Prostate gland (tissue), 2 donors: Measurements from ENCODE around the gene KRCC1. TPM values are rescaled to one million over a fixed set of nuclear protein-coding genes. Genes with fewer than 3 reads are reported as not detected.

ENCODE experiments used
- DNase-seq: peaks from one replicate; pipeline ENCODE4 v3.0.0-alpha.2; 2019; ENCODE audit warnings: low spot score
- H3K27ac ChIP-seq, 2 donors: fragments of 200-600 bp; sonication (generic); 2 replicates each; pipeline ENCODE4 v1.5.1; 2017 to 2019
- H3K27me3 ChIP-seq: fragments of 200-600 bp; sonication (generic); replicated peaks from 2 replicates; pipeline ENCODE4 v1.5.1; 2019; ENCODE audit not compliant: insufficient read depth
- H3K36me3 ChIP-seq, 2 donors: fragments of 200-600 bp; sonication (generic); 1 replicate in 1 of 2; 2 replicates in 1 of 2; pipeline versions ENCODE4 v1.5.1 to v1.8.1; 2017 to 2019
- H3K4me1 ChIP-seq: fragments of 200-600 bp; sonication (generic); replicated peaks from 2 replicates; pipeline ENCODE4 v1.5.1; 2019
- H3K4me3 ChIP-seq, 2 donors: fragments of 200-600 bp; sonication (generic); 2 replicates each; pipeline ENCODE4 v1.5.1; 2017 to 2019
- H3K9me3 ChIP-seq: fragments of 200-600 bp; sonication (generic); 2 replicates; pipeline ENCODE4 v1.5.1; 2017
- CTCF ChIP-seq, 4 experiments: fragments of 200-600 bp in 2 of 4; fragments of 450-650 bp in 2 of 4; sonication (generic) in 2 of 4; IDR thresholded peaks; 1 replicate in 3 of 4; 2 replicates in 1 of 4; pipeline ENCODE4 v1.5.1; 2016 to 2019; ENCODE audit warnings: antibody characterized with exemption in 4 of 4, mild to moderate bottlenecking in 2 of 4, moderate library complexity in 2 of 4
- POLR2A ChIP-seq: fragments of 450-650 bp; IDR thresholded peaks from one replicate; pipeline ENCODE4 v1.6.1; 2016; ENCODE audit warnings: antibody characterized with exemption, mild to moderate bottlenecking
- POLR2AphosphoS5 ChIP-seq: sonication (generic); formaldehyde crosslinking; IDR thresholded peaks from one replicate; pipeline ENCODE4 v1.6.1; 2017; ENCODE audit warnings: antibody characterized with exemption
- WGBS: methylation state at CpG from one replicate; pipeline ENCODE4 v1.1.5; 2018; 5-methylcytosine and 5-hydroxymethylcytosine counted together
- intact Hi-C: fragments of 100-400 bp; cut with DNase I; formaldehyde crosslinking; loops from one replicate; pipeline ENCODE4 v1.14.2; 2022
- total RNA-seq, 2 donors: library from RNA; depleted of rRNA; stranded (reverse); fragments of >200 nt; gene quantifications; one replicate each; pipeline ENCODE4 v1.1.0, GENCODE V29; 2016

Gene KRCC1
- total RNA-seq, 2 donors from 2014 or later, result 18.7 to 36.6 TPM

- no peak for DNase-seq
- WGBS, result 93% methylated on average over 7 of the region's 7 CpGs
- peaks cover 0 to 4% of the 10 kb centered on the region in 2 donors for H3K36me3 ChIP-seq
- H3K9me3 ChIP-seq, result no peaks in the 10 kb centered on the region
- no peaks in the 10 kb centered on the region for H3K4me1 ChIP-seq
- H3K27ac ChIP-seq, result no peak overlapping the region
- H3K27me3 ChIP-seq, result no peaks in the 10 kb centered on the region
- TF ChIP-seq CTCF (IDR thresholded peaks at IDR 0.05) (no peak), POLR2A (no peak), POLR2AphosphoS5 (no peak)
- intact Hi-C loops, result no loop called here
- no peak overlapping the region for H3K4me3 ChIP-seq
These were observed 23.4 kb downstream of the KRCC1 start for GRCh38 chr2:88032070-88032702.

GRCh38 chr2:88028931-88029330, 26.7 kb downstream of the KRCC1 start:
- no peaks in the 10 kb centered on the region for H3K27me3 ChIP-seq
- TF ChIP-seq POLR2AphosphoS5 (no peak), POLR2A (no peak), CTCF (IDR thresholded peaks at IDR 0.05) (no peak)
- peaks cover 0 to 4% of the 10 kb centered on the region in 2 donors for H3K36me3 ChIP-seq
- H3K9me3 ChIP-seq, result no peaks in the 10 kb centered on the region
- no peak overlapping the region for H3K4me3 ChIP-seq
- DNase-seq, result no peak
- intact Hi-C loops, result no loop called here
- H3K27ac ChIP-seq, result no peak overlapping the region
- H3K4me1 ChIP-seq, result no peaks in the 10 kb centered on the region
- 94% methylated on average over 4 of the region's 4 CpGs for WGBS

GRCh38 chr2:88027697-88028389, 27.7 kb downstream of the KRCC1 start:
- H3K27ac ChIP-seq, result no peak overlapping the region
- peaks cover 0 to 4% of the 10 kb centered on the region in 2 donors for H3K36me3 ChIP-seq
- intact Hi-C loops, result no loop called here
- no peaks in the 10 kb centered on the region for H3K9me3 ChIP-seq
- no peak overlapping the region for H3K4me3 ChIP-seq
- H3K27me3 ChIP-seq, result no peaks in the 10 kb centered on the region
- no peaks in the 10 kb centered on the region for H3K4me1 ChIP-seq
- 90% methylated on average over 10 of the region's 10 CpGs for WGBS
- no peak for DNase-seq
- TF ChIP-seq POLR2A (no peak), POLR2AphosphoS5 (no peak), CTCF (IDR thresholded peaks at IDR 0.05) (no peak)

GRCh38 chr2:88024509-88024908, 31.1 kb downstream of the KRCC1 start:
- intact Hi-C loops, result no loop called here
- H3K27me3 ChIP-seq, result no peaks in the 10 kb centered on the region
- 70% methylated on average over 6 of the region's 6 CpGs for WGBS

GRCh38 chr2:88022669-88022921, 33.0 kb downstream of the KRCC1 start:
- no peaks in the 10 kb centered on the region for H3K27me3 ChIP-seq
- H3K9me3 ChIP-seq, result no peaks in the 10 kb centered on the region
- no peak overlapping the region for H3K4me3 ChIP-seq
- H3K27ac ChIP-seq, result no peak overlapping the region
- no peaks in the 10 kb centered on the region for H3K4me1 ChIP-seq
- WGBS, result 79% methylated on average over 5 of the region's 5 CpGs
- H3K36me3 ChIP-seq, result no peaks in the 10 kb centered on the region
- no peak for DNase-seq
- TF ChIP-seq POLR2AphosphoS5, result no peak
- no peak for TF ChIP-seq POLR2A
- no peak for TF ChIP-seq CTCF (IDR thresholded peaks at IDR 0.05)
- intact Hi-C loops, result no loop called here

More at GRCh38 chr2:88024509-88024908, 31.1 kb downstream of the KRCC1 start:
- Histone ChIP-seq H3K27ac (no peak overlapping the region), H3K9me3 (no peaks in the 10 kb centered on the region), H3K4me1 (no peaks in the 10 kb centered on the region), H3K4me3 (no peak overlapping the region), H3K36me3 (peaks cover 0 to 4% of the 10 kb centered on the region in 2 donors)
- TF ChIP-seq POLR2AphosphoS5, result no peak
- DNase-seq, result no peak
